ENCODE results near the gene HAUS8.

HAUS8 gene

DNA sequence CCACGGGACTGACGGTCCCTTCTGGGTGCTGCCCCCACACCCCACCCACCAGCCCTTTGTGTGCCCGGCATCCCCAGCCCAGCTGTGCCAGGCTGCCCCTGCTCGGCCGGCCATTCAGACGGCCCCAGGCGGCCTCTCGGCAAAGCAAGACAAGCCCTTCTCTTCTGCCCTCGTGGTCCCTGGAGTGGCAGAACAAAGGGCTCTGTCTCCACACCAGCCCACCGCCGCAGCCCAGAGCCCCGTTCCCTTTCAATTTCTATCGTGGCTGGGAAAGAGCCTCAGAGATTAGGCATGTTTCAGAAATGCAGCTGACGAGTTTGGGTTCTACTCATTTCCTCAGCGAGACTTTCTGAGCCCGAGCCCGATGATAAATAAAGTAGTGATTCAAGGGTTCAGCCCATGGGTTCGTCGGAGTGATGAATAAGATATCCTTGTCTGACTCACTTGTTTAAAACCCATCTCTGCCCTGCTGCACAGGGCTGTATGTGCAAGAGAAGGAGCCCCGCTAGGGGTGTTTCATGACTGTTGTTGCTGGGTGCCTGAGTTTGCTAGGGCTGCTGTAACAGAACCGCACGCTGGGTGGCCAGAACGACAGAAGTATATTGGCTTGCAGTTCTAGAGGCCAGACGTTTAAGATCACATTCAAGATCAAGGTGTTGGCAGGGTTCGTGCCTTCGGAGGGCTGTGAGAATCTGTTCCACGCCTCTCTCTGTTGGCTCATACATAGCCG is 4.6 kb upstream of the HAUS8 start:
- peaks cover 54% of the 10 kb centered on the region for H3K4me1 ChIP-seq (ENCODE audit: low read length)
- peak overlapping the region; percentile 94 for H3K27ac ChIP-seq (ENCODE audit: low read length)
- peaks cover 91% of the 10 kb centered on the region for H3K79me2 ChIP-seq (ENCODE audit: low read length)
- H3K4me3 ChIP-seq (ENCODE audit: low read length), result peak overlapping the region; percentile 75
- H3K4me2 ChIP-seq (ENCODE audit: low read length), result peak overlapping the region; percentile 90
- peaks cover 74% of the 10 kb centered on the region for H4K20me1 ChIP-seq (ENCODE audit: insufficient read depth, low read length)
- TF ChIP-seq, protein P1, sequence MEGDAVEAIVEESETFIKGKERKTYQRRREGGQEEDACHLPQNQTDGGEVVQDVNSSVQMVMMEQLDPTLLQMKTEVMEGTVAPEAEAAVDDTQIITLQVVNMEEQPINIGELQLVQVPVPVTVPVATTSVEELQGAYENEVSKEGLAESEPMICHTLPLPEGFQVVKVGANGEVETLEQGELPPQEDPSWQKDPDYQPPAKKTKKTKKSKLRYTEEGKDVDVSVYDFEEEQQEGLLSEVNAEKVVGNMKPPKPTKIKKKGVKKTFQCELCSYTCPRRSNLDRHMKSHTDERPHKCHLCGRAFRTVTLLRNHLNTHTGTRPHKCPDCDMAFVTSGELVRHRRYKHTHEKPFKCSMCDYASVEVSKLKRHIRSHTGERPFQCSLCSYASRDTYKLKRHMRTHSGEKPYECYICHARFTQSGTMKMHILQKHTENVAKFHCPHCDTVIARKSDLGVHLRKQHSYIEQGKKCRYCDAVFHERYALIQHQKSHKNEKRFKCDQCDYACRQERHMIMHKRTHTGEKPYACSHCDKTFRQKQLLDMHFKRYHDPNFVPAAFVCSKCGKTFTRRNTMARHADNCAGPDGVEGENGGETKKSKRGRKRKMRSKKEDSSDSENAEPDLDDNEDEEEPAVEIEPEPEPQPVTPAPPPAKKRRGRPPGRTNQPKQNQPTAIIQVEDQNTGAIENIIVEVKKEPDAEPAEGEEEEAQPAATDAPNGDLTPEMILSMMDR (IDR thresholded peaks at IDR 0.05; ENCODE audit: low read depth, low read length), result peak; percentile 72
- no peak for TF ChIP-seq EZH2phosphoT487 (IDR thresholded peaks at IDR 0.05; ENCODE audit: low read depth)
- no peaks in the 10 kb centered on the region for H3K9me3 ChIP-seq (ENCODE audit: insufficient read depth, low read length)
- H3K27me3 ChIP-seq (ENCODE audit: low read depth, low read length), result no peaks in the 10 kb centered on the region
- H3K9ac ChIP-seq (ENCODE audit: low read length), result peak overlapping the region; percentile 79
- H3K36me3 ChIP-seq (replicated peaks; ENCODE audit: low read depth, low read length), result peaks cover 20% of the 10 kb centered on the region
- no peak overlapping the region for H2AFZ ChIP-seq (ENCODE audit: low read depth, low read length)

DNA sequence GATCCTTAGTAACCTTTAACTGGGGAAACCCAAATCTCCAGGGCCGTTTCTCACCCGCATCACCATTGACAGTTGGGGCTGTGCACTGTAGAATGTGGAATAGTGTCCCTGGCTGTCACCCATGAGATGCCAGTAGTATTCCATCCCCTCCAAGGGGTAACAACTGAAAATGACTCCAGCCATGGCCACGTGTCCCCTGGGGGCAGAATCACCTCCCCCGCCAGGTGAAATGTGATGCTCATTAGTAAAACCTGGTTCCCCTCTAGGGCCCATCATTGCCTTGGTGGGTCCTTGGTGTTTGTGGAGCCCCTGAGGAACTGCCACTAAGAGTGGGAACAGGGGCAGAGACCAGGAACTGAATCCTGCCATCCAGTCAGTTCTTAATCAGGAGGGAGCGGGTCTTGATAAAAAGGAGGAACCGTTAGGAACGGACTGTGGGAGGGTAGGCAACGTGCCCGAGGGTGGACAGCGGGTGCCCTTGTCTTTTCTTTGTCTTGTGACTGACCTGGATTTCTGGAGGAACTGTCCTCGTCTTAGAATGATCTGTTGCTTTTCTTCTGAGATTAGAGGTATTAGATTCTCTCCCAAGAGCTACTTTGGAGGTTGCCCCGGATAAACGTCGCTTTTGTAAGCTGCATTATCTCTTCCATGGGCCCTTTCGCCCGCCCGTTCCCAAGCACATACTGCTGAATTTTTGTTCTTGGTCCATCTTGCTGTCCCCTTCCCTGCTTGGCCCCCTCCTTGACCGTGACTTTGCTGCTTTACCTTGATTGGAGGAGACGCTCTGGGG is 3.9 kb upstream of the HAUS8 start:
- peaks cover 57% of the 10 kb centered on the region for H3K4me1 ChIP-seq (ENCODE audit: low read length)
- no peaks in the 10 kb centered on the region for H3K9me3 ChIP-seq (ENCODE audit: insufficient read depth, low read length)
- H4K20me1 ChIP-seq (ENCODE audit: insufficient read depth, low read length), result peaks cover 75% of the 10 kb centered on the region
- peak overlapping the region; percentile 75 for H3K4me3 ChIP-seq (ENCODE audit: low read length)
- H3K79me2 ChIP-seq (ENCODE audit: low read length), result peaks cover 91% of the 10 kb centered on the region
- H3K9ac ChIP-seq (ENCODE audit: low read length), result peak overlapping the region; percentile 79
- peak overlapping the region; percentile 90 for H3K4me2 ChIP-seq (ENCODE audit: low read length)
- TF ChIP-seq, protein P1 (IDR thresholded peaks at IDR 0.05; ENCODE audit: low read depth, low read length), result no peak
- no peak for TF ChIP-seq EZH2phosphoT487 (IDR thresholded peaks at IDR 0.05; ENCODE audit: low read depth)
- no peak overlapping the region for H2AFZ ChIP-seq (ENCODE audit: low read depth, low read length)
- H3K27me3 ChIP-seq (ENCODE audit: low read depth, low read length), result no peaks in the 10 kb centered on the region
- peak overlapping the region; percentile 94 for H3K27ac ChIP-seq (ENCODE audit: low read length)
- H3K36me3 ChIP-seq (replicated peaks; ENCODE audit: low read depth, low read length), result peaks cover 20% of the 10 kb centered on the region

DNA sequence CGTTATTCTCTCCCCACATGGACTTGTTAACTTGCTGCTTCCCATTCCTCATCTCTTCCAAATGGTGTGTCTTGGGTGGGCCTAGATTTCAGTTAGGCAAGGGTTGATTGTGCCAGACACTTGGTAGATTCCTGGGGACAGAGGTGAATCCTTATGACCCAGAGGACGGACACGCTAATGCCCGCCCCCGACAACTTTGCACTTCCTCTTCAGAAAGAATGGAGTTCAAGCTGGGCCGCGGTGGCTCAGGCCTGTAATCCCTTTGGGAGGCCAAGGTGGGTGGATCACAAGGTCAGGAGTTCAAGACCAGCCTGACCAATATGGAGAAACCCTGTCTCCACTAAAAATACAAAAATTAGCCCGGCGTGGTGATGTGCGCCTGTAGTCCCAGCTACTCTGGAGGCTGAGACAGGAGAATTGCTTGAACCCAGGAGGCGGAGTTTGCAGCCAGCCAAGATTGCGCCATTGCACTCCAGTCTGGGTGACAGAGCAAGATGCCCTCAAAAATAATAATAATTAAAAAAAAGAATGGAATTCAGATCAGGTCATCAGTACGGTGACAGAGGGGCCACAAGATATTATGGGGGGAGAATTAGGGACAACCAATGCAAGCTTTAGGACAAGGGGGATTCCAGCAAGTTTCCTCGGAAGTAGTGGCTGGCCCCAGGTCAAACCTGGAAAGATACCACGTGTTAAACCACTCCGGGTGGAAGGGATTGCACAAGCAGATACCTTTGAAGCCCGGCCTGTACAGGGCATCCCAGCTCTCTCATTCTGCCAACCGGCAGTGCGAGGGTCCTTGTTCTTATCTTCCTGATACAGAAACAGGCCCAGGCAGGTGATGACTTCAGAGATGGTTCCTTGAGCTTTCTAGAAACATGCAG is 3.0 kb upstream of the HAUS8 start:
- H3K27ac ChIP-seq (ENCODE audit: low read length), result peak overlapping the region; percentile 94
- no peak overlapping the region for H2AFZ ChIP-seq (ENCODE audit: low read depth, low read length)
- peaks cover 63% of the 10 kb centered on the region for H3K4me1 ChIP-seq (ENCODE audit: low read length)
- H3K9ac ChIP-seq (ENCODE audit: low read length), result peak overlapping the region; percentile 79
- TF ChIP-seq, protein P1 (IDR thresholded peaks at IDR 0.05; ENCODE audit: low read depth, low read length), result no peak
- no peak for TF ChIP-seq EZH2phosphoT487 (IDR thresholded peaks at IDR 0.05; ENCODE audit: low read depth)
- no peaks in the 10 kb centered on the region for H3K27me3 ChIP-seq (ENCODE audit: low read depth, low read length)
- peaks cover 91% of the 10 kb centered on the region for H3K79me2 ChIP-seq (ENCODE audit: low read length)
- H3K4me3 ChIP-seq (ENCODE audit: low read length), result peak overlapping the region; percentile 84
- H3K9me3 ChIP-seq (ENCODE audit: insufficient read depth, low read length), result no peaks in the 10 kb centered on the region
- peak overlapping the region; percentile 90 for H3K4me2 ChIP-seq (ENCODE audit: low read length)
- peaks cover 19% of the 10 kb centered on the region for H3K36me3 ChIP-seq (replicated peaks; ENCODE audit: low read depth, low read length)
- H4K20me1 ChIP-seq (ENCODE audit: insufficient read depth, low read length), result peaks cover 71% of the 10 kb centered on the region

Measured in OCI-LY3 (cell line).